ENCODE data around the gene NTM.
"Not testable (repeated sequence)": the region's sequence is repeated elsewhere in the genome, so short reads cannot be mapped to it uniquely, and the experiment has no call there.

Gene NTM

DNA sequence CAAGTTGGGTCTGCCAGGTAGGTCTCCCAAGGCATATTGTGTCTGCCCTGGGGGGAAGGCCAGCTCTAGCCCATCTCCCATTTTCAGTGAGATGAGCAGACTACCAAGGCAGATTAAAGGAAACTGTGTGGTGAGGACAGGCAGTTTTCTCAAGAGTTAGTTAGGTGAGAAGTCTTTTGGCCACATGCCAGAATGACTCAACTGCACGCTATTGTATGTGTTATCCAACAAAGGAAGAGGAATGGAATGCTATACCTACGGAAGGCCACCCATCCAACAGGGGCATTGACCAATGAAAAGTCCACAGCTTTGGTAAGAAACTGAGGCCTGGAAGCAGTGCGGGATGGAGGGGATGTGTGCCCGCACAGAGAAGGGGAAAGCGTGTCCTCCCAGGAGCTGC, 941.7 kb downstream of the NTM start:
- no peak for DNase-seq

DNA sequence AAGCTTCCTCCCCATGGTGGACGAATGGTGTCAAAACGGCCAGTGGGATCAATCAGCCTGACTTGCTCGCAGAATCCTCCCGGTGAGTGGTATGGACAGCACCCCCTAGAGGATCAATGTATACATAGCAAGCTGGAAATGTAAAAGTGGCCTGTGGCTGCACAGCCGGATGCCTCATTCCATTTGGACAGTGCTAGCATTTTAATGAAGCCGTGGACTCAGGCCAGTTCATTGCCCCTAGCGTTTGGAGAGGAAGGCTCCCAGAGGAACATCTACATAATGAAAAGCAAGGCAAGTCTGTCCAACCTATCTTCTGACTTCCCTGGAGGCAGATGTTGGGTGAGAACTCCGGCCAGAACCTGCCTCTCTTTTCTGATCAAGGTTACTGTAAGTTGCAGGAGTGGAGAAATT, 942.3 kb downstream of the NTM start:
- DNase-seq: no peak

DNA sequence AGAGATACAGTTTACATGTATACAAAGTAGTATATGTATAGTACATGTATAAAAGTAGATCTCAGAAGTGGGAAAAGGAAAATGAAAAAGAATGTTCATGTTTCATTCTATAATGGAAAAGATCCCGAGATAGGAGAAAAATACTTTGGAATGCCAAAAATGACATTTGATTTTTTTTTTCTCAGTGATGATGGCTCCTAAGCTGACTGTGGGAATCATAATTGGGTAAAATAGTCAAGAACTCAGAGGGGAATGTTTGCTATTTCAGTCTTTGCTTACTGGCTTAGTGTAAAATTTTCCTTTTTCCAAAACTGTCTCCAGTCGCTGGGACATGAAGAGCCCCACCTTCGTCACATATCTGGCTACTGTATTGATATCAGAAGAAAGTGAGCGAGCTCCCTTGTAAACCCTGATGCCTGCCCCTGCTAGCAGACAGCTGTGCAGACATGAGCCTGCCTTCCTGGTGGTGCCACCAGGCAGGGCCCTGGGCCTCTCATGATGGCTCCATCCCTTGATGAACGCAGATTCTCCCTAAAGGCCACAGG, 944.6 kb downstream of the NTM start:
- DNase-seq: no peak

DNA sequence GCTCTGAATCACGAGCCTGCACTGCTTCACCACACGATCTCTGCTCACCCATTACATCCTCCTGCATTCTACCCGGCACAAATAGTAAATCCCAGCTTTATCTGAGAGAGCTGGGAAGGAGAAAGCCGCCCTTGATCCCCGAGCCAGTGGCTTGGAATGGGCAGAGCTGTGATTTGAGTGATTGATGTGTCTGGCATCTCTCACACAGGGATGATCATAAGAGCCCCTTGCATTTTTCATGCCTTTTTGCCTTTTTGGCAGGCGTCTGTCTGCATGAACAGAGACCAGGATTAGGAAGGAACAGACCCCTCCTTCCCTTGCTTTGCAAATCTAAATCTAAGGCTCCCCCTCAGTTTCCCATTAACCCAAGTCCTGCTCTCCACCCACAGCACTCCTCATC, 945.3 kb downstream of the NTM start:
- DNase-seq: no peak

DNA sequence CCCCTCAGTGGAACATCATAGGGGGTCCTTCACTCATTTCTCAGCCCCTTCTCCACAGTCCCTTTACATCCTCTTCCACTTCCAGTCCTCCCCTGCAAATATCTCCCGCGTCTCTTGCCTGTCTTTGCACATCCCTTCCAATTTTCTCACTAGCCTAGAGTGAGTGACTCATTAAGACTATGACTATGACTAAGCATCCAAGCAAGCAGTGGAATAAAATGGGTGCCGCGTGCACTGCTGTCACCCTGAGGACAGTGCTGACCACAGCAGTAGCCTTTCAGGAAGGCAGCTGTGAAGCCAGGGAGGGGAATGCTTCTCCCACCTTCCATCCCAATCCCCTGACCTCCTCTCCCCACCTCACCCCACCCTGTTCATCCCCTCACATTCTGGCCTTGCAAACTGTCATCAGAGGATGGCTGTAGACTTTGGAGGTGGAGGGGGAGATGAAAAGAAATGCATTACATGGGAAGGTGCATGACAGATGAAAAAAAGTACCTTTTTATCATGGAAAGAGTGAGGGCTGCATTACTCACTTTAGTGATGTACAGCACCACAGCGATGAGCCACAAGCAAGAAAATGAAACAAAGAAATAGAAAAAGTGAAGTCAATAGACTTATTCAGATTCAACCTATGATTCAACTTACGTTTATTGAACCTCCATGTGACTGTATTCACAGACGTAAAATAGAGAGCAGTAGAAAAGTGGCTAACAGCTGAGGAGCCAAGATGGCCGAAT, 948.2 kb downstream of the NTM start:
- no peak for DNase-seq

DNA sequence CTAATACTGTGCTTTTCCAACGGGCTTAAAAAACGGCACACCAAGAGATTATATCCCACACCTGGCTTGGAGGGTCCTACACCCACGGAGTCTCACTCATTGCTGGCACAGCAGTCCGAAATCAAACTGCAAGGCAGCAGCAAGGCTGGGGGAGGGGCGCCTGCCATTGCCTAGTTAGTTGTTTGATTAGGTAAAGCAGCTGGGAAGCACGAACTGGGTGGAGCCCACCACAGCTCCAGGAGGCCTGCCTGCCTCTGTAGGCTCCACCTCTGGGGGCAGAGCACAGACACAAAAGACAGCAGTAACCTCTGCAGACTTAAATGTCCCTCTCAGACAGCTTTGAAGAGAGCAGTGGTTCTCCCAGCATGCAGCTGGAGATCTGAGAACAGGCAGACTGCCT, 949.0 kb downstream of the NTM start:
- DNase-seq: not testable (repeated sequence)

DNA sequence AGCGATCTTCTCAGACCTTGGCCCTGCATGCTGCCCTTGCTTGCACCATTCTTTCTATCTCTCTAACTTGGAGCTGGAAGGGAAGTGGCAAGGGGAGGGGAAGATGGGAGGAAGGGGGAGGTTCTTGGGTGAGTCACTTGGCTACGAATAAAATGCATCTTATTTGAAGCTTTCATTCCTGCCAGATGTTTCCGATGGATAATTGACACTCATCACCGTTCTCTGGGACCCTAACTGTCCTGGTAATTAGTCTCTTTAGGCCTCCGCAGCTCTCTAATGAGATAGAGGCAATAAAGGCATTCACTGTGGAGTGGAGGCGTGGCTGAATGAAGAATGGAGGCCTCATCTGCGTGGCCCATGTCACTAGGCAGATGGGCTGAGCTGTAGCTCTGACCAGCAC, 960.1 kb downstream of the NTM start:
- DNase-seq: no peak

DNA sequence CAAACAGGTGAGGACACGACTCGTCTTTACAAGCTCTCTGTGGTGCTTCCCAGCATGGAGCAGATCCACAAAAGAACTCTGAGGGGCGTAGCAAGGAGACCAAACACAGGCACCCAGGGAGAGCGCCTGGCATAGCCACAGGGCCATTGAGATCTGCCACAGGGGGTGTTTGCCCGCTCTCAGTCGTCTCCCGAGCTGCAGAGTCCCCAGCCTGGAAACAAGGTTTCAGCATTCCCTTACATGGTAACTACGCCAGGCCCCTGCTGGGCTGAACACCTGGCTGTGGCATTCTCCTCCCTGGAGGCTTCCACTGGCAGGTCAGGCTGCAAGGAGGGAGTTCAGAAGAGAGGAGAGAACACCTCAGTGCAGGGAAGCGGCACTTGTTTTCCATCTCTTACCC, 962.1 kb downstream of the NTM start:
- no peak for DNase-seq

DNA sequence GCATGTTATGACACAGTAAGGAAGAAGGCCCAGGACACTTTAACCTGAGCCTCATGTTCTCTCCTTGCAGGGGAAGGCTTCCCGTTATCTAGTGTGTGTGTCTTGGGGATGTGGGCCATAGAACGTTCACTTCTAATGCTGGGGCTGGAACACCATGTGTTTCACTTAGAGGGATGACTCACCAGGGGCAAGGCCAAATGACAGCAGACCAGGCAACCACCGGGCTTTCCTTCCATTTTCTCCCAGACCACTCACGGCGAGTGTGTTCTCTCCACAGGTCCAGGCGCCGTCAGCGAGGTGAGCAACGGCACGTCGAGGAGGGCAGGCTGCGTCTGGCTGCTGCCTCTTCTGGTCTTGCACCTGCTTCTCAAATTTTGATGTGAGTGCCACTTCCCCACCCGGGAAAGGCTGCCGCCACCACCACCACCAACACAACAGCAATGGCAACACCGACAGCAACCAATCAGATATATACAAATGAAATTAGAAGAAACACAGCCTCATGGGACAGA, 964.4 kb downstream of the NTM start:
- DNase-seq: no peak

DNA sequence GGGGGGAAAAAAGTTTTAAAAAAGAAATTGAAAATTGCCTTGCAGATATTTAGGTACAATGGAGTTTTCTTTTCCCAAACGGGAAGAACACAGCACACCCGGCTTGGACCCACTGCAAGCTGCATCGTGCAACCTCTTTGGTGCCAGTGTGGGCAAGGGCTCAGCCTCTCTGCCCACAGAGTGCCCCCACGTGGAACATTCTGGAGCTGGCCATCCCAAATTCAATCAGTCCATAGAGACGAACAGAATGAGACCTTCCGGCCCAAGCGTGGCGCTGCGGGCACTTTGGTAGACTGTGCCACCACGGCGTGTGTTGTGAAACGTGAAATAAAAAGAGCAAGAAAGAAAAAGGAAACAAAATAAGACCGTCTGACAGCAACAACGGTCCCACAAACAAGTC, 964.9 kb downstream of the NTM start:
- no peak for DNase-seq

DNA sequence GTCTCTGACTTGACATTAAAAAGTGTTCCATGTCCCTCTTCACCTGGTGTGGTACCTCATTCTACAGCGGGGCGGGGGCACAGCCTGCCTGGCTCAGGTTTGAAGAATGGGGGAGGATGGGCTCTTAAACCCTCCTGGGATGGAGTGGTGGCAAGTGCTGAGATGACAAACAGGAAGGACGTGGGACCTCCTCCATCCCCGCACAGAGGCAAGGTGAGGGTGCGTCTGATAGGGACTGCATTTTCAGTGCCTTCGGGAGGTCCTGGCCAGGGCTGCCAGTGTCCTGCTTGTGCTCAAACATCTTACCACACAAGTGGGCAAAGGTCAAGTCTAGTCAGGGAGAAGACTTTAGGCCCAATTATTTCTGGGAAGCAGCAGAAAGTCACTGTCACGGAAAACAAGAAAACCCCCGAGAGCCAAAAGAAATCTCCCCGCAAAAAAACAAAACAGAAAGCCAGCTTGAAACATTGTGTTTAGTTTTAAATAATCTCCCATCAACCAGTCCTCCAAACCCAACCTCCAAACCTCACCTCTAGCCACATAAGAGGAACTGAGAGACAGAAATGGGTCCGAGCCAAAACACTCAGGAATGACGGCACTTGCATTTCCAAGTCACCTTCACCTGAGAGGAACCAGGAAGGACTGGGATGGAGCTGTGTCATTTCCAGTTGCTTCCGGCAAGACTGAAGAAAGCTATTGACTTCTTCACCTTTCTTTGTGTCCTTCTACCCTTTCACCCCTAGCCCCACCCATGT, 966.5 kb downstream of the NTM start:
- DNase-seq: no peak

DNA sequence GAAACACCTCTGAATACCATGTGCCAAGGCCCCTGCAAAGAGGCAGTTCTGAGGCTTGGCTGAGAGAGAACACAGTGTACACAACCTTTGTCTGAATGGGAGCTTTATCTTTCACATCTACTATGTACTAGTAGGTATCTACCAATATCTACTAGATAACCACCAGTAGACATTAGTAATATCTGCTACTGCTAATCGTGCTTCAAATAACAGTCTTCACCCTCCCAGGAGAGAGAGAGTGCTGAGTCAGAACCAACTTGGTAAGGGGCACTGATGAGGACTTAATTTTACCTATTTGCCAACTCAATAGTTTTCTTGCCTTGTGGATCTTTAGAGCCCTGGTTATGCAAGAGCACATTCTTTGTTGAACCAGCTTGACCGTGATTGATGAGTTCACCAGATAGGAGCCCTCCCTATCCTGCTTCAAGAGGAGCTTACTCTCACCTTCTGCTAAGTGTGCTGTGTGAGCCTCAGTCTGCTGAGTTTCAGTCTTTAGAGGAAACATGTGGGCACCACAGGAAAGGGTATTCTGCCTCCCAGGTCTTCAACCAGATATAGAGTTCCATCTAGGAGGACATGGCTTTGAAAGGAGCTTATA, 967.5 kb downstream of the NTM start:
- no peak for DNase-seq

DNA sequence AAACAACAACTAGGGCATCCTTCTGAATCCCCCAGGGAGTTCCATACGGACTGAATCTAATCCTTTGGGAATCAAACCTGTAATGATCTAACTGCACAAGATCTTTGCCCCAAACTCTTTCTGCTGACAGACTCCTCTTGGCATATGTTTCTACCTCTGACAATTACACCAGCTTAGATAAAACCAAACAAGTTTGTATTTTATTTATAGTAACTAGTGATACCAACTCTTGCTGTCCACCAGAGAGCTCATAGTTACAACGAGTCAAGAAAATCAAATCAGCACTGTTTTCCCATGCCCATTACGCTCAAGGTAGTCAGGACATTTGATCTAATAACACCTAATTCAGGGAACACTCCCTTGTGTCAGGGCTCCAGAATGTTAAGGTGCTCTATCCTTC, 972.0 kb downstream of the NTM start:
- DNase-seq: no peak

DNA sequence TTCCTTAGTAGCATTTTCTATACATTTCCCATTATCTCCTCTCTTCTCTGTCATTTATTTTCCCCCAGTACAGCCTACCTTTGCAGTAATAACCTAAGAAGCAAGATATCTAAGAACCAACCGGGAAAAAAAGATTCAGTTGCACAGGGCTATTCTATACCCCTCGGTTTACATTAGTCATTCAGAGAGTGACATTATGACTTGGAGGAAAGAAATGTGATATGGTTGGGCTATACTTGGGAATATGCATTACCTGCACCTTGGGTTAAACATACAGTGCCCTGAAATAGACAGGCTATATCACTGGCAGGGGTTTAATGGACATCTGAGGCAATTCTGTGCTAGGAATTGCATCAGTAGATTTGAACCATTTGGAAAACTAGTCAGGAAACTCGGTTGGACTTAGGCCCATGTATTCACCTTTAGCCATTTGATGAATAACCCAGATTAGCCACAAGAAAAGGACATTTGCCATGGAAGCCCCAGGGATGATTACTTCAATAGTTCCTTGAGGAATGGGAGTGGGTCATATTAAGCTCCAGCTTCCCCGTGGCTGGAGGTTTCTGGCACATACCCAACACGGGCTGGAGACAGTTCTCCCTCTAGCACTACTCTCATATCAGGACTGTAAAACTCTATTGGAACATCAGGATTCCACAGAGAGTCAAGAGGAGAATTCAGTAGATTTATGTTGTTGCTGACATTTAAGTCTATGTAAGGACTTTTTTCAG, 973.2 kb downstream of the NTM start:
- DNase-seq: no peak

DNA sequence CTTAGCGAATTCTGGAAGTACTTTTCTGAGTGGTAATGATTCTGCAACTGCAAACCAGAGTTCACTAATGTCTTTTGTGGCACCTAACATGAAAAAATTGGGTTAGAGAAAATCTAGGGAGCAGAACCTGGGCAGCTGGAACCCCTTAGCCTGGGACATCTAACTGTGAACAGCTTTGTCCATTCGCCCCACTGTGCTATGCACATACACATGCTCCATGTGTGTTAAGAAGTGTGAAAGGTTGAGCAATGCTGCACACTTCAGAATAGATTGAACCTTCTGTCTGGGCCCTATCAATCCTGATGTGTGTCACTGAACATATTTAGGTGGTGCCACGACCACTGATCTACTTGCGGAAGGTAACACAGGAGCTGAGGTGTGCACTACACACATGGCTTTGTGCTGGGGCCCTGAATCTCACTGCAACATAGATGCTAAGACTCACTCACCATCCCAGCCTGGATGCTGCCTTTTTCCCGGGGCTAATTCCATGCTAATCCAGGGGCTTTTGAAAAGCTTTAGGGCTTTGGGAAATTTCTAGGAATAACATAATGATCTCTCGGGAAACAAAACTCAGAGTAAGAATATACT, 976.2 kb downstream of the NTM start:
- DNase-seq: no peak

DNA sequence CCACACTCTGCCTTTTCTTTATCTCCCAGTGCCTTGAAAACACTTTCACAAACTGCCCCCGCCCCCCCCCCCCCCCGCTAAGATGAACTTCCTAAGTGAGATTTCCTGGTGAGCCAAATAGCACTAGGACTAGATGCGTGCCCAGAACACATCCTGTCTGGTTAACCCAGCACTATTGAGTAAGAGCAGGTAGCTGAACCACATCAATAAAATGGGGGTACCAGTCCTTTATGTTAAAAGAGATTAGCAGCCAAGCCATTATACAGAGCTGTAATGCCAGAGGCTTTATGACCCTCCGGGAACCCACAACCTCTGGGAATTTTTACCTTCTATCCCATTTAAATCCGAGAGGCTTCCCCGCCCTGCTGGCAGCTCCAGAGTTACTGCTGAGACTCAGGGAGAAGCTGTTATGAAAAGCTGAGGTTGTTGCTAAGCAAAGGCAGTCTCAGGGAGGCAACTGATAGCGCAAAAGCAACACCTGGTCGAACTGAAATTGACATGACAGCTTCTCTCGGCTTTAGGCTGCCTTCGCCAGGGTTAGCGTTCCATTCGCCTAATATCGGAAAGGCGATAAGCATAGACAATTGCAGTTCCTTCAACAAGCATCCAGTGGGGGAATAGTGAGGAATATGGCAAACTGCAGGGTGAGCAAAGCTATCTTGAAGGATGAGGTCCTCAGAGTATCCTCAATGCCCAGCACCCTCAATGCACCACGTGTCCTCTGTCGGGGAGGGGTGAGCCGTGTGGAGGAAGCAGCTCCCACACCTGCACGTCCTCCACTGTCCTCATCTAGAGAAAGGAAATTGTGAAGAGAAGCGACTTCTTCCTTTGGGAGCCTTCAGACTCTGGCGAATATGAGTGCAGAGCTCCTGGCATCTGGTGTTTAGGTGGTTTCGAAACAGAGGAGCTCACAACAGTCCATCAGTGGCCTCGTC, 977.0 kb downstream of the NTM start:
- no peak for DNase-seq

DNA sequence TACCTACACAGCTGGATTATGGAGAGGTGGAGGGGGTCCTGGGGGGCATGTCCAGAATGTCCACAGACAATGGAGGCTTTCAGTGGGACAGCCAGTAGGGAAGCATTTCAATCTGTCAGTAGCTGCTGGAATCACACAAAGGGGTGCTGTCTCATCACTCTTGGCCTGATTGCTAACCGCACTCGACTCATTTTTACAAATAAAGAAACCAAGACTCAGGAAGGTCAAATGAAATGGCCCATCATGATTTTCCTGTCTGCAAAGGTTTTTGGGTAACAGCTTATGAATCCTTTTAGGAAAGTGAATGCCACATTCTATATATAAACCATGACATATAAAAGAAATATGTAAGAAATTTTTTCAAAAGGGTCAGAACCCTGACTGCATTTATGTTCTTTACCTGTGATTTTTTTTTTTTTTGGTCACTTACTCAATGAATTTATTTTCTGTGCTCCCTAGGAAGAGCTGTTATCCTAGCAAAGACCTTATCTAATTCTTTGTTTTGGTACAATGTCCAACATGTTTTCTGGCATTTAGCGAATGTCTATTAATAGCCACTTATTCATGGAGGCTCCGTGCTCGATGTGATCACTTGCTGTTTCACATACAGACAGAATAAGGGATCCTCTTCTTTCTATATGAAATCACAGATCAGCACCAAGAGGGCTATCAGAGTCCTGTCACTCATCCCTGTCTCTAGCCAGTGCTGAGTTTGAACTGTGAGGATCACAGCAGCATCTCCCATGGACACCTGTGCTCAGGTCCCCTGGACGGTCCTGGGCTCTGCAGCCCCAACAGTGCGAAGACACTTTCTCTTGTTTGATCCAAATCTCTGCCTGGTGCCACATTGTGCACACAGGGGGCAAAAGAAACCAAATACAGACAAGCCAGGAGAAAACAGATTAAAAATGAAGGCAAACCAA, 979.7 kb downstream of the NTM start:
- no peak for DNase-seq

DNA sequence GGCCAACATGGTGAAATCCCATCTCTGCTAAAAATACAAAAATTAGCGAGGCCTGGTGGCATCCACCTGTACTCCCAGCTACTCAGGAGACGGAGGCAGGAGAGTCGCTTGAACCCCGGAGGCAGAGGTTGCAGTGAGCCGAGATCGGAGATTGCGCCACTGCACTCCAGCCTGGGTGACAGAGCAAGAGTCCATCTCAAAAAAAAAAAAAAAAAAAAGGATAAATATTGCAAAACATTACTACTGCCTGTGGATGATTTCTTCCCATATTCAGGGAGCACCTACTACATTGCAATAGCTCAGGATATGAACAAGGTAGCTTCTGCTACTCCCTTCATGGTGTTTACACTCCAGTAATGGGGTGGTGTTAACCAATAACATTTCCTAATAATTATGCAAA, 980.6 kb downstream of the NTM start:
- DNase-seq: no peak

DNA sequence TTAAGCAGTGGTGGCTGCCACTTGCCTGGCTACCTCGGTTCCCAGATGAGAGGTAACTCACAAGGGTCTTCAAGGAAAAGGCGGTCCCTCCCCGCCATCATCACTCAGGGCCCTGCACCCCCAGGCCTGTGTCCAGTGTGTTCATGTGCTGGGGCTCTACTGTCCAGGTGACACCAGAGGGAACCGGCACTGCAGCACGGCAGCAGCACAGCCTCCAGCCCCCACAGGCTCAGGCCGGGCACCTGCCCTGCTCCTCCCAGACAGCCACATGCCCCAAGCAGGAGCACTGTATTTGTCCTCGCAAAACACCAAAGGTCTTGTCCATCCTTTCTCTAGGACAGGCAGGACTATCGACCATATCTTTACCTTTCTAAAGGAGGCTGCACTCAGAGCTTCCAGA, 982.1 kb downstream of the NTM start:
- no peak for DNase-seq

DNA sequence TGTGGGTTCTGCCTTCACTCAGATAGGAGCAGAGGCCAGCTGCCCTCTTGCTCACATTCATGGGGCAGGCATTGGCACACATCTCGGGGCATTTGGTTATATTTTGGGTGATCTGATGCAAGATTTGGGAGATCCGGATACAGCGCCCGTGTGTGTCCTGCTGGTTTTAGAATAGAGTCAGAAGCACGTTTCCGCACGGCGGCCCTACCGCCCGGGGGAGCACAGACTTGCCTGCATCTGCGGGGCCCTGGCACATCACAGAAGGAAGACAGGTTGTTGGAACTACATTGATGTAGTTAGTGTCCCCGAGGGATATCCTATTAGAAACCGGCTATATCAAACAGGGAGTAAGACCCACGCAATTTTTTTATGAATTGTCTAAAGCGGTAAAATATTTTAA, 982.8 kb downstream of the NTM start:
- no peak for DNase-seq

Measured in activated naive CD4-positive, alpha-beta T cell treated with Interleukin-2 at 50 U/mL for 16 hours (primary cell).